CD4-positive, alpha-beta T cell (primary cell): ENCODE measurements around the gene BRINP3. TPM values are rescaled to one million over a fixed set of nuclear protein-coding genes. Genes with fewer than 3 reads are reported as not detected.

Source experiments
- ATAC-seq: fragments of 200-7000 bp; cut with Tn5 transposase; one replicate; pipeline ENCODE4 v1.10.0; 2022; ENCODE audit warnings: mild to moderate bottlenecking; ENCODE audit not compliant: poor library complexity
- CTCF ChIA-PET: fragments of 350-600 bp; sonication (Branson Sonifier 250); formaldehyde crosslinking; loops from one replicate; lab custom pipeline; 2021; ENCODE audit warnings: antibody characterized with exemption, inconsistent platforms; lab: Charles Lee
- POLR2A ChIA-PET: fragments of 350-600 bp; sonication (Branson Sonifier 250); formaldehyde crosslinking; loops from one replicate; lab custom pipeline; 2021; ENCODE audit warnings: antibody characterized with exemption, inconsistent platforms; lab: Charles Lee
- DNase-seq, 14 experiments: peaks; one replicate each; pipeline ENCODE4 v3.0.0-alpha.2; 2013 to 2020; ENCODE audit warnings: mixed read lengths in 2 of 14
- H3K27ac ChIP-seq, 2 donors: one replicate each; pipeline versions ENCODE4 v1.5.1 to v1.7.0; 2013; ENCODE audit warnings: low read length in 2 of 2, low read depth in 1 of 2, mild to moderate bottlenecking in 1 of 2
- H3K27me3 ChIP-seq, 2 experiments: 1 replicate in 1 of 2; 2 replicates in 1 of 2; pipeline versions ENCODE4 v1.6.1 to v1.7.0; 2013; ENCODE audit warnings: low read length in 2 of 2, control low read depth in 1 of 2, mild to moderate bottlenecking in 1 of 2, moderate library complexity in 1 of 2; ENCODE audit not compliant: insufficient read depth in 2 of 2, control insufficient read depth in 1 of 2
- H3K36me3 ChIP-seq: one replicate; pipeline ENCODE4 v1.6.1; 2013; ENCODE audit warnings: low read length, control low read depth; ENCODE audit not compliant: insufficient read depth
- H3K4me1 ChIP-seq: one replicate; pipeline ENCODE4 v1.6.1; 2013; ENCODE audit warnings: low read length, control low read depth; ENCODE audit not compliant: insufficient read depth
- H3K4me3 ChIP-seq: one replicate; pipeline ENCODE4 v1.5.1; 2013; ENCODE audit warnings: mild to moderate bottlenecking, low read length, moderate library complexity
- H3K9me3 ChIP-seq, 2 experiments: 1 replicate in 1 of 2; 2 replicates in 1 of 2; pipeline versions ENCODE4 v1.6.1 to v1.7.0; 2013; ENCODE audit warnings: low read length in 2 of 2, mild to moderate bottlenecking in 2 of 2, control low read depth in 1 of 2, moderate library complexity in 1 of 2; ENCODE audit not compliant: control insufficient read depth in 1 of 2, insufficient read depth in 1 of 2
- H3K27ac Mint-ChIP-seq: one replicate; pipeline ENCODE4 v1.8.0; 2020; ENCODE audit warnings: mixed read lengths
- H3K27me3 Mint-ChIP-seq: one replicate; pipeline ENCODE4 v1.8.0; 2021; ENCODE audit warnings: mixed read lengths
- H3K36me3 Mint-ChIP-seq: one replicate; pipeline ENCODE4 v1.8.0; 2021; ENCODE audit warnings: low read depth, mixed read lengths
- H3K4me1 Mint-ChIP-seq: one replicate; pipeline ENCODE4 v1.8.0; 2021; ENCODE audit warnings: low read depth, mixed read lengths
- H3K4me3 Mint-ChIP-seq: one replicate; pipeline ENCODE4 v1.8.0; 2020; ENCODE audit warnings: mild to moderate bottlenecking, mixed read lengths
- H3K9me3 Mint-ChIP-seq: one replicate; pipeline ENCODE4 v1.8.0; 2020; ENCODE audit warnings: mixed read lengths
- CTCF ChIP-seq: fragments of 200-600 bp; IDR thresholded peaks from one replicate; pipeline ENCODE4 v1.8.0; 2022; ENCODE audit warnings: antibody characterized with exemption, mild to moderate bottlenecking
- intact Hi-C, 2 experiments: fragments of 100-400 bp; cut with DNase I in 1 of 2; cut with micrococcal nuclease in 1 of 2; formaldehyde crosslinking; loops; one replicate each; pipeline versions ENCODE4 v1.15.1 to v1.9.0; 2023 to 2025; cut with DNase I, micrococcal nuclease
- total RNA-seq, 174 experiments: library from RNA in 2 of 174; stranded (reverse) in 2 of 174; gene quantifications; one replicate each; pipeline ENCODE4 v1.2.3 and lab custom pipeline; 2021 to 2026

The BRINP3 gene
- total RNA-seq, 2 experiments from 2014 or later: not detected

GRCh38 chr1:190169311-190170067 is 308.2 kb downstream of the BRINP3 start:
- H3K27me3 Mint-ChIP-seq: no peaks in the 10 kb centered on the region
- TF ChIP-seq CTCF: no peak
- H3K9me3 ChIP-seq: peaks cover 0 to 6% of the 10 kb centered on the region in 2 experiments
- intact Hi-C loops: no loop called here
- H3K36me3 Mint-ChIP-seq: no peaks in the 10 kb centered on the region
- POLR2A ChIA-PET: no interaction called here
- no peak overlapping the region for H3K4me3 ChIP-seq
- no peak overlapping the region for H3K4me3 Mint-ChIP-seq
- CTCF ChIA-PET: no interaction called here
- H3K4me1 ChIP-seq: no peaks in the 10 kb centered on the region
- no peaks in the 10 kb centered on the region for H3K36me3 ChIP-seq
- no peaks in the 10 kb centered on the region for H3K27me3 ChIP-seq
- H3K4me1 Mint-ChIP-seq: no peaks in the 10 kb centered on the region
- peaks cover 15% of the 10 kb centered on the region for H3K9me3 Mint-ChIP-seq
- ATAC-seq: no peak
- no peak for DNase-seq
- no peak overlapping the region for H3K27ac Mint-ChIP-seq
- H3K27ac ChIP-seq: no peak overlapping the region

GRCh38 chr1:190168893-190169280 is 308.8 kb downstream of the BRINP3 start:
- Mint-ChIP-seq H3K36me3 (no peaks in the 10 kb centered on the region), H3K4me1 (no peaks in the 10 kb centered on the region)
- intact Hi-C loops: no loop called here

GRCh38 chr1:190168116-190168892 is 309.4 kb downstream of the BRINP3 start:
- H3K27me3 Mint-ChIP-seq: no peaks in the 10 kb centered on the region
- H3K27ac Mint-ChIP-seq: no peak overlapping the region
- Histone ChIP-seq H3K9me3 (peaks cover 0 to 6% of the 10 kb centered on the region in 2 experiments), H3K27ac (no peak overlapping the region), H3K4me3 (no peak overlapping the region), H3K36me3 (no peaks in the 10 kb centered on the region), H3K27me3 (no peaks in the 10 kb centered on the region), H3K4me1 (no peaks in the 10 kb centered on the region)
- ChIA-PET CTCF (no interaction called here), POLR2A (no interaction called here)
- H3K4me1 Mint-ChIP-seq: no peaks in the 10 kb centered on the region
- no peak overlapping the region for H3K4me3 Mint-ChIP-seq
- H3K9me3 Mint-ChIP-seq: peaks cover 15% of the 10 kb centered on the region
- ATAC-seq (no peak), DNase-seq (no peak)
- intact Hi-C loops: no loop called here
- no peak for TF ChIP-seq CTCF
- H3K36me3 Mint-ChIP-seq: no peaks in the 10 kb centered on the region

More at GRCh38 chr1:190168893-190169280, 308.8 kb downstream of the BRINP3 start:
- no peaks in the 10 kb centered on the region for H3K4me1 ChIP-seq
- H3K9me3 Mint-ChIP-seq: peaks cover 15% of the 10 kb centered on the region
- H3K36me3 ChIP-seq: no peaks in the 10 kb centered on the region
- H3K4me3 Mint-ChIP-seq: no peak overlapping the region
- no peaks in the 10 kb centered on the region for H3K27me3 Mint-ChIP-seq
- H3K27me3 ChIP-seq: no peaks in the 10 kb centered on the region
- no peak overlapping the region for H3K4me3 ChIP-seq
- ChIA-PET POLR2A (no interaction called here), CTCF (no interaction called here)
- H3K9me3 ChIP-seq: peaks cover 0 to 6% of the 10 kb centered on the region in 2 experiments
- no peak for TF ChIP-seq CTCF
- DNase-seq (no peak), ATAC-seq (no peak)
- no peak overlapping the region for H3K27ac Mint-ChIP-seq
- H3K27ac ChIP-seq: no peak overlapping the region
